GM19397 (cell line): ENCODE results near the gene NAGA.
"Not testable (repeated sequence)": the region's sequence is repeated elsewhere in the genome, so short reads cannot be mapped to it uniquely, and the experiment has no call there.

Source experiments
- ATAC-seq: cut with Tn5 transposase; IDR thresholded peaks from one replicate; pipeline ENCODE4 v1.9.1; 2021; ENCODE audit warnings: mild to moderate bottlenecking, moderate library complexity; ENCODE audit not compliant: unreplicated experiment

The NAGA gene

DNA sequence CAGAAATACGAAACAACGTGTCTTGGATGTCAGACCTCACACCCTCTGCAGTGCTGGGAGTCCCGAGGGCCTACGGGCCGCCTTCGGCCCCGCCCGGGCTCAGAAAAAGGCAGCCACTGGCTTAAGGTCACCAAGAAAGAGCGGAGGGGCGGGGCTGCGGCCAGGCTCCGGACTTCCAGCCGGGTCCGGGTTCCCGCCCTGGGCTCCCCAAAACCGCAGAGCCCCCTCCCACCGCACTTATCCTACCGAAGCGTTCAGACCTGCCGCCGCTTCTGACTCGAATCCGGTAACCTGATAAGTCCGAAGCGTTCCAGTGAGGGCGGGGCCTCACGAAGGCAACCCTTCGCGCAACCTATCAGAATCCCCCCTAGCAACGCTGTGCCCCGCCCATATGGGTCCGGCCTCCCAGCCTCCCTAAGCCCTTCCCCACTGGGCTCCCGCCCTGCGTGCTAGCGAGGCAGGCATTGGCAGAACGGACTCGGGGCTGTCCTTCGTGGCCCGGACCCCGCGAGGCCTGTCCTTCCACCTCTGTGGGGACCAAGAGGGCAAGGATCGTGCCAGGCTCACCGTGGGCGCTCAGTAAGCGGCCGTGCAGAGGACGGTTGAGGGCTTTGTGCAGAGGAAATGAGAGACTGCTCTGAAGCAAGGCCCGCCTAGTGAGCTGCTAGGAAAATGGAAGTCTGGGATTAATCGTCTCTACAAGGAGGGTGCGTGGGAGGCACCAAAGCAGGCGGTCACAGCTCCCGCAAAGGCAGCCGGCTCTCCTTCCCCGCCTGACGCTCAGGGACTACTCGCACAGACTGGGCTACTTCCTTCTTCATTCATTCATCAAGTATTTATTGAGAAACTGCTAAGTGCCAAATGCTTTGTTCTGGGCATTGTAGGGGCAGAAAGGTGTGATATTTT lies at the start of gene NAGA:
NAGA (minus strand) TSS at position 296 of the 906 bp plus-strand sequence. CDS start 515 bp downstream, outside the sequence.
- ATAC-seq = peak; percentile 87

GRCh38 chr22:42116848-42117424 lies 46.3 kb upstream of the NAGA start:
- no peak for ATAC-seq

DNA sequence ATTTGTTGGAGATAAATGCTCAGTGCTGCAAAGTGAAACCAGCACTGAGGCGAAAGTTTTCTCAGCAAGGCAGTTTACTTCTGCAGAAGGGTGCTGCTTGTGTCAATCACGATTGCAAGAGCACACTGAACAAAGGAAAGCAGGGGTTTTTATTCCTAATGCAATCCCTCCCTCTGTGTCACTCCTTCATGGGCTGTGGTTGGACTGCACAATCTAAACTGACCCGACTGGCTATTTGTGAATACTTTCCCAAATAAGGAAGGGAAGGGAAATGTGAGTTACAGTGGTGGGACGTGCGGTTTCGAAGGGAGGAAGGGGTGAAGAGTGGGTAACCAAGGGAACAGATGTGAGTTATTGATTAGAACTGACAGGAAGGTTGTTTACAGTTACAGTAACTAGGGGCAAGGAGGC lies 44.8 kb upstream of the NAGA start:
- not testable (repeated sequence) for ATAC-seq

- ATAC-seq = no peak
Measured at GRCh38 chr22:42114721-42115120, 44.1 kb upstream of the NAGA start.

DNA sequence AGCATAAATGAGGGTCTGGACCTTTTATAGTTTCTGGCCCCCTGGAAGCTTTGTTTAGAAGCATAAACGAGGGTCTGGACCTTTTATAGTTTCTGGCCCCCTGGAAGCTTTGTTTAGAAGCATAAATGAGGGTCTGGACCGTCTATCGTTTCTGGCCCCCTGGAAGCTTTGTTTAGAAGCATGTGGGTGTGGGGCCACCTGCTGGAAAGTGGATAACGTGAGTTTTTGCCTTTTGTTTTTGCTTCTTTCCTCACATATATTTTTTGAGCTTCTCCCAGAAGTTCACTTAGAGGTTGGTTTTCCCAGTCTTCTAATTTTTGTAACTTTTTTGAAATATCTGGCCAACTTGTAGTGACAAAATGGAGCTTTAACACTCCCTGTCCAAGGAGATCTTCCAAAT lies 42.2 kb upstream of the NAGA start:
- not testable (repeated sequence) for ATAC-seq

DNA sequence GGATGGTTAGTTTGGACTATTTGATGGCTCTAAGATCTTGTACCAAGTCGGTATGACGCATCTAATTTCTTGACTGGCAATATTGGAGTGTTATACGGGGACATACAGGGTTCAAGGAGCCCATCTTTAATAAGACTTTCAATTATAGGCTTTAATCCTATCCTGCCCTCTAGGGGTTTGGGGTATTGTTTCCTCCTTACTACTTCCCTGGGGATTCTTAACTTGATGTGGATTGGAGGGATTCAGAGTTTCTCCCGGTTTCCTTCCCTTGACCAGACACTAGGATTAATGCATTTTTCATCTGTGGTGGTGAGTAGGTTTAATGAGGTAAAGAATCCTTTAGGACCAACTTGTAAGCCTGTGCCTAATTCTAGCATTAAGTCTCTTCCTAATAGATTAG lies 41.2 kb upstream of the NAGA start:
- ATAC-seq = no peak

- no peak for ATAC-seq
Measured at GRCh38 chr22:42108848-42109247, 38.2 kb upstream of the NAGA start.

- ATAC-seq = not testable (repeated sequence)
Measured at GRCh38 chr22:42104332-42104860, 33.8 kb upstream of the NAGA start.

DNA sequence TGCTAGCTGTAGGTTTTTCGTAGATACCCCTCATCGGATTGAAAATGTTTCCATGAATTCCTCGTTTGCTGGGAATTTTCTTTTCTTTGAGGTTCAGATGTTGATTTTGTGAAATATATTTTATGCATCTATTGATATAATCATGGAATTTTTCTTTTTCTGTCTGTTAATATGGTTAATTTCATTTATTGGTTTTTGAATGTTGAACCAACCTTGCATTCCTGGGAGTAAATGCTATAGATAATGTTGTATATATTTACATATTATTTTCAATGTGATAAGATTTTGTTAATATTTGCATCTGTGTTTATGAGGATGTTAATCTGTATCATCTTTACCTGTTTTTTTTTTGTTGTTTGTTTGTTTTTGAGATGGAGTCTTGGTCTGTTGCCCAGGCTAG lies 30.6 kb upstream of the NAGA start:
- no peak for ATAC-seq

DNA sequence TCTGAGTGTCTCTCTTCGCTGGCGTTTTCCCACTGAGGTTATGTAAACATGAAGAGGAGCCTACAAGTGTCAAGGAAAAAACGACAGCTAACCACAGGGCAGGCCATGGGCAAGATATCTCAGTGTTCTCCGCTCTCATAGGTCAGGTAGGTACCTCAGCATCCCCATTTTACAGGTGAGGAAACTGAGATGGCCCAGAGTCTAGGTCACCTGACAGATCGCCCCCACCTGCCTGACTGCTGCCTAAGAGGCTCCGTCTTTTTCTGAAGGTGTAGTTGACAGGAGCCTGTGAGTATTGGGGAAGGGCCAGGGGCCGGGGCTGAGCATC lies 20.8 kb upstream of the NAGA start:
- no peak for ATAC-seq

GRCh38 chr22:42090596-42091454 lies 20.2 kb upstream of the NAGA start, which contains the start of gene NDUFA6:
Gene NDUFA6, minus strand, starts transcription at chr22:42090772. Its CDS starts 28 bp downstream, at chr22:42090744.
- peak; percentile 93 for ATAC-seq

DNA sequence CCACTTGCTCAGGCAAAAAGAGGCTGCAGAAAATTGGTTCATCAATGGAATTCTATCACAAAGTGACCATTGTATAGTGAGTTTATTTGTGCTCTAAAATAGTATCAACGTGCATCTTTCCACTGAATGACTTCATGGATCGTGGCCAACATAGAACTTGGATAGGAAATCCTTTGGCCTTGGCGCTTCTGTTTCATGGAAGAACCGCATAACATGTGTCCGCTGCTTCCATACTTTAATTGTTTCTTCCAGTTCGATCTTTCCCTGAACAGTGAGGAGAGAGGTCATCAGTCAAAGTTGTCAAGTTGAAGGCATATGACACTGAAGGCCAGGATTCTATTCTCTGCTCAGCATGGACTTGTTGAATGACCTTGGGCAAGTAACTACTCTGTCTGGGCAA lies 15.4 kb upstream of the NAGA start:
- ATAC-seq = no peak

DNA sequence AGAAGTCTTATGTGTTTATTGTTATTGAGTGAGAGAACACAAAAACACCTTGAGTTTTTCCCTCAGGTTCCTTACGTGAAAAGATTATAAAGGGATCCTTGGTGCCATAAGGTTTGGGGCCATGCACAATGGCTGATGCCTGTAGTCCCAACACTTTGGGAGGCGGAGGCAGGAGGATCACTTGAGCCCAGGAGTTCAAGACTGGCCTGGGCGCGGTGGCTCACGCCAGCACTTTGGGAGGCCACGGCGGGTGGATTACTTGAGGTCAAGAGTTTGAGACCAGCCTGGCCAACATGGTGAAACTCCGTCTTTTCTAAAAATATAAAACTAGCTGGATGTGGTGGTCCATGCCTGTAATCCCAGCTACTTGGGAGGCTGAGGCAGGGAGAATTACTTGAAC lies 14.3 kb upstream of the NAGA start:
- no peak for ATAC-seq

DNA sequence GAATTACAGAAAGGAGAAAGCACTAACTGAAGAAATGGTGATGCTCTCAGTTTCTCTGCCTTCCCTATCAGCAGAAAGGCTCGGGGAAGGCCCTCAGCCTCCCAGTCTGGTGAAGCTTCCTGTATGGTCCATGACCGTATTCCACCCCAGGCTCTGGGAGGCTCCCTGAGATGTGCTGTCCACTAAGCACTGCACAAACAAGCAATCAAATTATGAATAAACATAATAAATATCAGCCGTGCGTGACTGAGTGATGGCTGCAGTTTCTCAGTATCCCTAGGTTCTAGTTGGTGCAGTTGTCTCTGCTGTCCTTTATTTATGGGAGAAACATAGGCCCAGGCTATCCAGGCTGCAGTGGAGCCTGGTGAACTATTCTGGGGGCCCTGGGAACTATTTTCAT lies 12.5 kb upstream of the NAGA start:
- no peak for ATAC-seq

GRCh38 chr22:42080287-42080686 lies 9.7 kb upstream of the NAGA start:
- no peak for ATAC-seq

DNA sequence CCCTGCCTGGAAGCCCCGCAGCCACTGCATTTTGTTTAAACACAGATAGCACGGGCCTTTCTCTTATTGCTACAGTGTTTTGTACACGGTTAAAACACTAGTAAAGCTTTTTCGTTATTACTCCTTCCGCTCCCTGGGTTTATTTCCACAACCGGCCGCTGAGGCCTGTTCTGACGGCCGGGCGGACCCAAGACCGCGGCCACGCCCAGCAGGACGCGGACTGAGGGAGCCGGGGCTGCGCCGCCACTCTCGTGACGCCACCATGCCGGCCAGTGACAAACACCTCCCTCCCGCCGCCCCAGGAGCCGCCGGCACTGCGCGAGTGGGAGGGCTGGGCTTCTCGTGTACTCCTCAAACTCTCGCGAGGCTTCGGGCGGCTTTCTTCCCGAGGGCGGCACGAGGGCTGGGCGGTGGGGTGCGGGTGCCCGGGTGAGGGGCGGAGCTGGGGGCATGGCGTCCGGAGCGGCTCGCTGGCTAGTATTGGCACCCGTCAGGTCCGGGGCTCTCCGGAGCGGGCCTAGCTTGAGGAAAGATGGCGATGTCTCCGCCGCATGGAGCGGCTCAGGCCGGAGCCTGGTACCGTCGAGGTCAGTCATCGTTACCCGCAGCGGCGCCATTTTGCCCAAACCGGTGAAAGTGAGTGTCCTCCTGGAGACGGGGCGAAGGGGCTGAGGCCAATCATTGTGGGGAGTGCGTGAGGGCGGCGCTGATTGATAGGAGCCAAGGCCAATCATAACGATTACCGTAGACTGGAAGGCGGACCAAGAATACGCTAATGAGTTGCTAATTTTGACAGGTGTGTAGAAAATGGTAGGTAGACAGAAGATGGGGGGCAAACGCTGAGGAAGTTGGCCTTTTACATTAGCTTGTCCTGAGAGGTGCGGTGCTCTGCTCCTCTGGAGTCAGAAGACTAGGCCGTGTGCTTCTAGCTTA lies 9.0 kb upstream of the NAGA start, which contains the start of gene SMDT1:
SMDT1 (plus strand) TSS at position 382 of the 933 bp plus-strand sequence; CDS start at position 451, 69 bp downstream.
- peak; percentile 82 for ATAC-seq

GRCh38 chr22:42078469-42079318 lies 8.1 kb upstream of the NAGA start:
- peak; percentile 3 for ATAC-seq

- no peak for ATAC-seq
Measured at GRCh38 chr22:42077486-42078125, 7.0 kb upstream of the NAGA start.
